ENCODE data around the gene TET1. TPM values are rescaled to one million over a fixed set of nuclear protein-coding genes. Genes with fewer than 3 reads are reported as not detected.
A peak's percentile ranks its signal among the peaks of the same experiment; 100 is the strongest.

TET1 gene
- total and polyA plus RNA-seq, 2 of the 13 experiments (the other 11 are each of a cell fraction or from before 2014, with no cell fraction given), result 6.9 to 7.3 TPM

GRCh38 chr10:68600041-68600778, 40.1 kb downstream of the TET1 start (continued):
- TF ChIP-seq ZNF558 (CRISPR knock-in tag; IDR thresholded peaks at IDR 0.05; ENCODE audit: borderline replicate concordance), result no peak
- TF ChIP-seq ZNF546 (CRISPR knock-in tag; conservative IDR thresholded peaks at IDR 0.05), result no peak
- no peak for TF ChIP-seq CCDC6 (CRISPR knock-in tag; IDR thresholded peaks at IDR 0.05)
- no peak for TF ChIP-seq ZNF10 (CRISPR knock-in tag; IDR thresholded peaks at IDR 0.05; ENCODE audit: borderline replicate concordance, low read depth)
- TF ChIP-seq RELA (CRISPR knock-in tag; IDR thresholded peaks at IDR 0.05), result peak; percentile 80; the same call in 1 of the 2 replicates
- peak; percentile 56; the same call in 1 of the 2 replicates for TF ChIP-seq NR2F6 (IDR thresholded peaks at IDR 0.05)
- peak; percentile 69; the same call in 1 of the 2 replicates for TF ChIP-seq NR2F6 (CRISPR knock-in tag; IDR thresholded peaks at IDR 0.05)
- TF ChIP-seq PAF1 (CRISPR knock-in tag; IDR thresholded peaks at IDR 0.05), result no peak
- TF ChIP-seq ZNF780A (CRISPR knock-in tag; IDR thresholded peaks at IDR 0.05), result no peak
- no peak for TF ChIP-seq MYNN (CRISPR knock-in tag; IDR thresholded peaks at IDR 0.05; ENCODE audit: low read depth)
- peak; percentile 60; the same call in 1 of the 2 replicates for TF ChIP-seq JUN (CRISPR knock-in tag; IDR thresholded peaks at IDR 0.05)
- TF ChIP-seq MATR3 (CRISPR knock-in tag; IDR thresholded peaks at IDR 0.05), result no peak
- peak; percentile 69; the same call in 1 of the 2 replicates for TF ChIP-seq ZNF446 (CRISPR knock-in tag; IDR thresholded peaks at IDR 0.05)
- no peak for TF ChIP-seq ETS1 (CRISPR knock-in tag; IDR thresholded peaks at IDR 0.05)
- no peak for TF ChIP-seq PBX3 (CRISPR knock-in tag; IDR thresholded peaks at IDR 0.05; ENCODE audit: borderline replicate concordance)
- no peak for TF ChIP-seq ERF (CRISPR knock-in tag; IDR thresholded peaks at IDR 0.05)
- TF ChIP-seq ZNF230 (CRISPR knock-in tag; IDR thresholded peaks at IDR 0.05), result peak; percentile 62; the same call in 1 of the 2 replicates
- TF ChIP-seq AGO2 (optimal IDR thresholded peaks at IDR 0.05; ENCODE audit: low read depth, low read length), result no peak
- no peak for TF ChIP-seq ZNF224 (CRISPR knock-in tag; IDR thresholded peaks at IDR 0.05)
- TF ChIP-seq GTF2F1 (IDR thresholded peaks at IDR 0.05; ENCODE audit: low read length), result no peak
- no peak for TF ChIP-seq ZNF746 (CRISPR knock-in tag; IDR thresholded peaks at IDR 0.05)
- no peak for TF ChIP-seq ZNF160 (CRISPR knock-in tag; IDR thresholded peaks at IDR 0.05)
- no peak; the same call in none of the 2 replicates for TF ChIP-seq MIER2 (CRISPR knock-in tag; IDR thresholded peaks at IDR 0.05)
- TF ChIP-seq THAP8 (CRISPR knock-in tag; IDR thresholded peaks at IDR 0.05; ENCODE audit: borderline replicate concordance), result no peak
- TF ChIP-seq ZNF605 (CRISPR knock-in tag; IDR thresholded peaks at IDR 0.05), result peak; percentile 52; the same call in 1 of the 2 replicates
- TF ChIP-seq PRDM15 (CRISPR knock-in tag; IDR thresholded peaks at IDR 0.05), result peak; percentile 100

Measured in HepG2 (cell line).